Stromal cell of bone marrow (primary cell): Measurements from ENCODE around the gene MYBPC2.
"Not testable (repeated sequence)": the region's sequence is repeated elsewhere in the genome, so short reads cannot be mapped to it uniquely, and the experiment has no call there.

ENCODE experiments used
- DNase-seq: peaks from one replicate; pipeline ENCODE4 v3.0.0-alpha.2; 2012; ENCODE audit warnings: low read depth

Gene MYBPC2

DNA sequence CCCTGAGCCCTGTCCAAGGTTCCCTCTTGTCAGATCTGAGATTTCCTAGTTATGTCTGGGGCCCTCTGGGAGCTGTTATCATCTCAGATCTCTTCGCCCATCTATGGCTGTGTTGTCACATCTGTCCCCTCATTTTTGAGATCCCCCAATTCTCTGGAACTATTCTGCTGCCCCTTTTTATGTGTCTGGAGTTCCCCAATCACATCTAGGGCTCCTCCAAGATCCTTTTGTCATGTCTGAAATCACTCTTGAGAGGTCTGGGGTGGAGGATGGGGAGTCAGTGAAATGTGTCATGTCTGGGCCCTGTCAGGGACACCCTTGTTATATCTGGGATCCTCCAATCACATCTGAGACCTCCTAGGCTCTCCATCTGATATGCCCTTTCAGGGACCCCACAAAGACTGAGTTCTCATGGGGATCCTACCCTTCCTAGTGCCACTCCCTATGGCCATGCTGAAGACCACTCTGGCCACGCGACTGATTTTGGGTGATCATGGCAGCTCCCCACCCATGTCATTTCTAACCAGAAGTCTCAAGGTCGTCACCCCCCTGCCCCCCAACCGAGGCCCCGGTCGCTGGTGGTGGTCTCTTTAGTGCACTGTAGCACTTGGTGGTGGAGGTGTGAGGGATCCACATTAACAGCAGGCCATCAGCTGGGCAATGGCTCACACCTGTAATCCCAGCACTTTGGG, 3.8 kb upstream of the MYBPC2 start:
- no peak for DNase-seq

GRCh38 chr19:50430888-50431342, 1.8 kb upstream of the MYBPC2 start:
- DNase-seq, result no peak

DNA sequence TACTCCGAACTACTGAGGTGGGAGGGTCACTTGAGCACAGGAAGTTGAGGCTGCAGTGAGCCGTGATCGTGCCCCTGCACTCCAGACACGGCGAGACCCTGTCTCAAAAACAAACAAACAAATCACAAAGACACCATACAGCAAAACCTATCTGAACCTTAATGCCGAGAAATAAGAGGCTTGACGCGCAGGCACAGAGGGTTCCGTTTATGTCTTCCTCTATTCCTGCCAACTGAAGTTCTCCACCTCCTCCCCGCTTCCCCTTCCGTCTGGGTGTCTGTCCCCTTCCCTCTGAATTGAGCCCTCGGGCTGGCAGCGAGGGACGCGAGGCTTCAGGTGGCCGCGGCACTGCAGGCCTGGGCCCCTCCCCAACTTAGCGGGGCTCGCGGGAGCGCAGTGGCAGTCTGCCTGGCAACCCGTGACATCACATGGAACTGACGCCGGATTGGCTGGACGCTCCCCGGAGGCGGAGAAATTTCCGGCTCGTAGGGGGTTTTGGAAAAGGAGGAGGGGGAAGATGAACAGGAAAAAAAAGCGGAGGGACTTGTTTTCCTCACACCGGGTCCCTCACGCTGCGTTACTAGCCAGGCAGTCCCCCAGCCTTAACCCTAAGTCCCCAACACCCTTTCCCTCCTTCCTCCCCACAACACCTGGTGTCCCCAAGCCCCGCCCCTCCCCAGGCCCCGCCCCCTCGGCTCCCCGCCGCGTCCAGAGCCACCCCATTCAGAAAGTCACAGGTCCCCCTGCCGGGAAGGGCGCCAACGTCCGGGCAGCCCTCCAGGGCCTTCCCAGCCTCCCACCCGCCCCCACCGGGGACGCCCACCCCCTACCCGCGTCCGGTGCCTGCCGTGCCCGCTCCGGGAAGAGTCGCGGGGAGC, 1.1 kb upstream of the MYBPC2 start:
- peak; percentile 27 for DNase-seq

DNA sequence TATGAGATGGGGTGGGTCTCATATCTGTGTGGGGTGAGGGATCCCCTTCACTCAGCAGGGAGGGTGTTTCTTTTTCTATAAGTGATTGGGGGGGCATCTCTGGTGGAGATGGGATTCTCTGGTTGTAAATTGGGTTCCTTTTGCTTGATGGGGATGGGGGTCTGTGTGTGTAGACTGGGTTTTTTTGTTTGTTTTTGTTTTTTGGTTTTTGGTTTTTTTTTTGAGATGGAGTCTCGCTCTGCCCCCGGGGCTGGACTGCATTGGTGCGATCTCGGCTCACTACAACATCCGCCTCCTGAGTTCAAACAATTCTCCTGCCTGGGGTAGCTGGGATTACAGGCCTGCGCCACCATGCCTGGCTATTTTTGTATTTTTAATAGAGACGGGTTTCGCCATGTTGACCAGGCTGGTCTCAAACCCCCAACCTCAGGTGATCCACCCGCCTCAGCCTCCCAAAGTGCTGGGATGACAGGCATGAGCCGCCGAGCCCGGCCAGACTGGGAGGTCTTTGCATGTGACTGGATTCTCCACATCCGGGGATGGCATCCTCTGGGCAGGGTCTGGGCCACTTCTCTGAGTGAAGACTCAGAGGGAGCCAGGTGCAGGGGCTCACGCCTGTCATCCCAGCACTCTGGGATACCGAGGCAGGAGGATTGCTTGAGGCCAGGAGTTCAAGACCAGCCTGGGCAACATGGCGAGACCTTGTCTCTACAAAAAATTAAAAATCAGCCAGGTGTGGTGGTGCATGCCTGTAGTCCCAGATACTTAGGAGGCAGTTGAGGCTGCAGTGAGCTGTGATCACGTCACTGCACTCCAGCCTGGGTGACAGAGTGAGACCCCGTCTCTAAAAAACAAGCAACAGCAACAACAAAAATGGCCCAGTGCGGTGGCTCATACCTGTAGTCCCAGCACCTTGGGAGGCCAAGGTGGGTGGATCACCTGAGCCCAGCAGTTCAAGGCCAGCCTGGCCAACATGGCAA, 799 bp downstream of the MYBPC2 start:
- DNase-seq, result no peak

DNA sequence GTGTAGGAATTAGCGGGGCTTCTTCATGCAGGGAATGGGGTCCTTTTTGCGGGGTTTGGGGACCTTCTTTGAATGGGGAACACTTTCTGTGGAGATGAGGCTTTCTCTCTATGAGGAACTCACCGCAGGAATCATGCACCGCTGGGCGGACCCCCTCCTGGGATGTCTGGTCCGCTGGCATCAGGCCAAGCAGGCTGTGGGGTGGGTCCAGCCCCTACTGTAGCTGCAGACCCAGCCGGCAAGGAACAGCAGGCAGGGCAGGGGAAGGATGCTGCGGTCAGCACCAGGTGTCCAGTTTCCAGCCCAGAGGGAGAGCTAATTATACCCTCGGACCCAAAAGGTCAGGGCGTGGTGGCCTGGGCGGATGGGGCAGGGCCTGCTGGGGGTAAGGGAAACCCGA, 1.8 kb downstream of the MYBPC2 start:
- DNase-seq, result no peak

DNA sequence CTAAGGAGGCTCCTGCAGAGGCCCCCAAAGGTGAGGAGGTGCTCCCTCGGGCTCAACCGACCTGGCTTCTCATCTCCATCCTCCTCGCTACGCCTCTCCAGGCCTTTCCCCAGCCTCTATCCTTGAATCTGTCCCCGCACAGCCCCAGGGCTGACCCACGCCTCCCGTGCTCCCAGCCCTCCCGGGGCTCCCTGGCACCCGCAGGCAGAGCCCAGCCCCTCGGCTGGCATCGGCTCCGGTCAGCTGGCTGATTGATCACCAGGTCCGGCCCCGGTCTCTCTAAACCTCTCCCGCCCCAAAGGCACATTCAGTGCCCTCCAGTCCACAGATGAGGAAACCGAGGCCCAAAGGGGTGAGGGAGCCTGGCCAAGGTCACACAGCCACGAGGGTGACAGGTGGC, 2.5 kb downstream of the MYBPC2 start:
- DNase-seq, result no peak

- DNase-seq, result no peak
Observed at GRCh38 chr19:50435627-50436026, 2.9 kb downstream of the MYBPC2 start.

GRCh38 chr19:50437862-50438449, 5.3 kb downstream of the MYBPC2 start:
- no peak for DNase-seq

DNA sequence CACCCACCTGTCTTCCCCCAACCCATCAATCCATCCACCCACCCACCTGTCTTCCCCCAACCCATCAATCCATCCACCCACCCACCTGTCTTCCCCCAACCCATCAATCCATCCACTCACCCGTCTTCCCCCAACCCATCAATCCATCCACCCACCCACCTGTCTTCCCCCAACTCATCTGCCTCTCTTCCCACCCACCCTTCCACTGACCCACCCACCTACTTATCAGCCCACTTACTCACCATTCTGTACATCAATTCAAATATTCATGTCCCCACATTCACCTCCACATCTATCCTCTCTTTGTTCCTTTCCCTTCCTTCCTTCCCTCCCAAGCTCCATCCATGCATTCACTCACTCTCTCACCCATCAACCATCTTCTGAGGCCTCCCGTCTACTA, 6.4 kb downstream of the MYBPC2 start:
- DNase-seq, result not testable (repeated sequence)

GRCh38 chr19:50444059-50444458, 11.4 kb downstream of the MYBPC2 start:
- no peak for DNase-seq

- no peak for DNase-seq
Observed at GRCh38 chr19:50447053-50447452, 14.4 kb downstream of the MYBPC2 start.

- DNase-seq, result no peak
Observed at GRCh38 chr19:50447750-50448149, 15.1 kb downstream of the MYBPC2 start.

GRCh38 chr19:50449236-50449899, 16.7 kb downstream of the MYBPC2 start:
- no peak for DNase-seq

- DNase-seq, result no peak
Observed at GRCh38 chr19:50450369-50451222, 17.9 kb downstream of the MYBPC2 start.

DNA sequence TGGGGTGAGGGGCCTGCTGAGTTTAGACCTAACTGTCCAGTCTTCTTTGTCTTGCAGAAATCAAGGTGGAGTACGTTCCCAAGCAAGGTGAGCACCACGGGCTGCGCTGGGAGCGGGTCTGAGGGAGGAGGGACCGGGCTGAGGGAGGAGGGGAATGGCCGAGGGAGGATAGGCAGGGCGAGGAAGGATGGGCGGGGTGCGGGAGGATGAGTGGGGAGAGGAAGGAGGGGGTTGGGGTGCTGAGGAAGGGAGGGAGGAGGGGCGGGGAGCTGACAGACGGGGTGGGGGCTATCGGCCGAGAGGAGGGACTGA, 18.5 kb downstream of the MYBPC2 start:
- no peak for DNase-seq

DNA sequence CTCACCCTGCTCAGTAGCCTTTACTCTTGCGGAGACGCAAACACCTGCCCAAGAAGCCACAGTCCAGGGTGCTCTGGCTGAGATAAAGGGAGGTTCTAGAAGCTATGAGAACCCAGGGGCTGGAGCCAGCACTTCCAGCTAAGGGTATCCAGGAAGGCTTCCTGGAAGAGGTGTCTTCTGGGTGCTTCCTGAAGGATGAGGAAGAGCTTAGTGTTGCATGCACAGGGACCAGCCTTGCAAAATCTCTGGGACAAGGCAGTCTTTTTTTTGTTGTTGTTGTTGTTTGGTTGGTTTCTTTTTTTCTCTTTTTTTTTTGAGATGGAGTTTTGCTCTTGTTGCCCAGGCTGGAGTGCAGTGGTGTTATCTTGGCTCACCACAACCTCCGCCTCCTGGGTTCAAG, 20.6 kb downstream of the MYBPC2 start:
- no peak for DNase-seq

- no peak for DNase-seq
Observed at GRCh38 chr19:50455992-50456391, 23.3 kb downstream of the MYBPC2 start.

DNA sequence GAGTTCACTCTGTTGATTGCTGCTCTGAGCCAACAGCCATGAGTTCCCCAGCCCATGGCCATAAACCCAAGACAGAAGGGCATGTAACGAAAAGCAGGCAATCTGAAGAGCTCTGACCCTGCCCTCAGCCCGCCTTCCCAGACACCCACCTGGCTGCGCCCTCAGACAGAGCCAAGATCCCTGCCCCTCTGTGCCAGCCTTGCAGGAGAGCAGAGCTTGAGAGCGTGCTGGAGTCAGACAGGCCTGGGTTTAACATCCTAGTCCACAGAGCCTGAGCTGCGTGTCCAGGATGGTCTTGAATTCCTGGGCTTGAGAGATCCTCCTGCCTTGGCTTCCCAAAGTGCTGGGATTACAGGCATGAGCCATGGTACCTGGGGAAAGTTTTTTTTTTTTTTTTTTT, 24.6 kb downstream of the MYBPC2 start:
- DNase-seq, result no peak

DNA sequence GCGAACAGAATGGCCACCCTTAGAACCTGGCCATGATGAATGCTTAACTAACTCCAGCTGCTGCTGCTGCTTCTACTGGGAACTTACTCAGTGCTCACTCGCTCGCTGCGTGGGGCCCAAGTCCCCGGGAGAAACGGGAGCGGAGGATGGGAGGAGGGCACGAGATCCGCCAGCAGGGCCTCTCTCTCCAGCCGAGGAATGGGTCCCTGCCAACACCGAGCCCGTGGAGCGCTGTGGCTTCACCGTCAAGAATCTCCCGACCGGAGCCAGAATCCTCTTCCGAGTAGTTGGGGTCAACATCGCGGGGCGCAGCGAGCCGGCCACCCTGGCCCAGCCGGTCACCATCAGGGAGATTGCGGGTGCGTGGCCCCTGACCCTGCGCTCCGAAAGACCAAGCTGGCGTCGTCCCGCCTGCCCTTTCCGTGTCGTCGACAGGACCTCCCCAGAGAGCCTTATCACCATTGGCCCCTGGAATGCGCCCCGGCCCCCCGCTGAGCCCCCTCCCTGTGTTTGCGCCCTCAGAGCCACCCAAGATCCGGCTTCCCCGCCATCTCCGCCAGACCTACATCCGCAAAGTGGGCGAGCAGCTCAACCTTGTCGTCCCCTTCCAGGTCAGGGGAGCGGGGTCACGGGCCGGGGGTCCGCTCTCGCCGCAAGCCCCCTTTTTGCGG, 25.8 kb downstream of the MYBPC2 start:
- DNase-seq, result no peak

- no peak for DNase-seq
Observed at GRCh38 chr19:50459067-50459456, 26.4 kb downstream of the MYBPC2 start.
